ENCODE data around the gene PPP1R3A.

PPP1R3A gene

GRCh38 chr7:113875224-113875623 lies 43.6 kb downstream of the PPP1R3A start:
- no peak for DNase-seq

- no peak for DNase-seq
Observed at GRCh38 chr7:113873554-113874151, 45.2 kb downstream of the PPP1R3A start.

- no peak for DNase-seq
Observed at GRCh38 chr7:113872981-113873380, 45.8 kb downstream of the PPP1R3A start.

GRCh38 chr7:113867325-113867724 lies 51.5 kb downstream of the PPP1R3A start:
- no peak for DNase-seq

GRCh38 chr7:113856010-113856409 lies 62.8 kb downstream of the PPP1R3A start:
- no peak for DNase-seq

- no peak for DNase-seq
Observed at GRCh38 chr7:113840954-113841353, 77.9 kb downstream of the PPP1R3A start.

- DNase-seq = no peak
Observed at GRCh38 chr7:113835367-113835766, 83.4 kb downstream of the PPP1R3A start.

- no peak for DNase-seq
Observed at GRCh38 chr7:113832196-113832745, 86.5 kb downstream of the PPP1R3A start.

- no peak for DNase-seq
Observed at GRCh38 chr7:113831556-113831955, 87.3 kb downstream of the PPP1R3A start.

- no peak for DNase-seq
Observed at GRCh38 chr7:113828581-113828980, 90.2 kb downstream of the PPP1R3A start.

All from NK-92 treated with Interleukin-12 subunit alpha and Interleukin-12 subunit beta, amount 100 ng/mL, for 24 hours (cell line).